Stimulated activated CD4-positive, alpha-beta T cell treated with anti-CD3 and anti-CD28 coated beads, TNF-alpha, amount 100 ng/mL, for 48 hours (primary cell): ENCODE results near the gene KCNQ1.

Source experiments
- DNase-seq, 3 donors: peaks; one replicate each; pipeline ENCODE4 v3.0.0-alpha.2; 2020; ENCODE audit warnings: low read depth in 3 of 3

KCNQ1 gene

GRCh38 chr11:2716376-2717095, 271.7 kb downstream of the KCNQ1 start:
- no peak for DNase-seq

GRCh38 chr11:2717561-2718325, 272.9 kb downstream of the KCNQ1 start:
- no peak for DNase-seq

DNA sequence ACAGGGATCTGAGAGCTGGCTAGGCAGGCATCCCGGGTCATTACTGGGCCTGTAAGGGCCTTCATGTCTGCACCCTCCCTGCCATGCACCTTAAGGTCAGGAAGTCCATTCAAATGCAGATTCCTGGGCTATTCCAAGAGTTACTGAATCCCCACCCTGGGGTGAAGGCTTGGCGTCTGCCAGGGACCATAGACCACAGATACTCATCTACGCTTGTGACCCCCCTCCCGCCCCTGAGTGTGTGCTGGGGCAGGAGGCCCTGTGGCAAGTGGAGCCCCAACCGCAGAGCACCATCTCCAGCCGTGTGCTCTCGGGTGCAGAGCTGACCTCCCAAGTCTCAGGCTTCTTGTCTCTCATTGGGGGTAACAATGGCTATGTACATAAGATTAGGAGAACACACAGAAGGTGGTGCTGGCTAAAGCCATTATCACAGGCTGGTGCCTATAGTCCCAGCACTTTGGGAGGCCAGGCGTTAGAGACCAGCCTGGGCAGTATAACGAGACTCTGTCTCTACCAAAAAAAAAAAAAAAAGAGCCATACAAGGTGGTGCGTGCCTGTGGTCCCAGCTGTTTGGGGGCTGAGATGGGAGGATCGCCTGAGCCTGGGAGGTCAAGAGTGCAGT, 274.1 kb downstream of the KCNQ1 start:
- DNase-seq = no peak

- no peak for DNase-seq
These were observed 275.2 kb downstream of the KCNQ1 start for GRCh38 chr11:2719831-2720590.

DNA sequence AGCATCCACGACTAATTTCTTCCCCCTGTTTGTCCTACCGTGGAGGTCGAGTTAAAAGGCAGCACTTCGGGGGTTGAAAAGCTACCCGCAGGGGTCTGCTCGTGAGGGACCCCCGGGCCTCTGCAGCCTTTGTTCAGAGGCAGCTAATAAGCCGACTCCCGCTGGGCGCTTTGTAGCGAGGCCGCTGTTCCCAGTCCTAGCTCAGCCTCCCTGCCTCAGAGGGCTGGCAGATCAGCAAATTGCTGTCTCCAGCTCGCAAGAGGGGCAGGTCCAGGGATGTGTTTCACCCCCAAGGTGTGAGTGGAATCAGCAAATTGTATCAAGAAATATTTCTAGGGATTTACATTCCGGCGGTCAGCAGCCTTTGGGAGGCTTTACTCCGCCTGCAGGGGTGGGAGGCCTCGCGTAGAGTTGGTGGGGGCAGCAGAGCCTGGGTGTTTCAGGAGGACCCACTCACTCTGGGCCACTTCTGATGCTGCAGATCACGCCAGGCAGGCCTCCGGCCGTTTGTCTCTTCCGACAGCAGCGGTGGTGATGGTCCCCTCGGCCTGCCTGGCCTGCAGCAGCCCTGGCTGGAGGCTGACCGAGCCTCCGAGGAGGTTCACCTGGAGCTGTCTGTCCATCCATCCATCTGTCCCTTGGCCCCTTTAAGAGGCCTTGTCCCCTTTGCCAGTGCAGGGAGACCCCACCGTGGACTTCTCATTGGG, 276.6 kb downstream of the KCNQ1 start:
- DNase-seq = no peak

DNA sequence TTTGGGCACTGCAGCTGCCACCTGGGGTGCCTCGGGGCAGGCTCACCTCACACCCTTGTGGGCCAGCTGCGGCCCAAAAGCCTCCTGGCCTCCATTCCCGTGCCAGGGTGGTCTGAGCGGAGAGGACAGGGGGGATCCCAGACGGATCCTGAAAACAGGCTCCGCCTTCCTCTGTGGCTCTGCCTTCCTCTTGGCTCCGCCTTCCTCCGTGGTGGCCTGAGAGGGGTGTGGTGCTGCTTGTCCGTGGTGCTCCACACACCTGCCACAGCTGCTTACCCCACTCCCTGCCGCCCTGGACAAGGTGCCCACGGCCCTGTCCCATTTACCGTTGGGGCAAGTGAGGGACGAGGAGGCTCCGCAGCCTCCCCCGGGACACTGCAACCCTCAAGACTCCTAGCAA, 278.1 kb downstream of the KCNQ1 start:
- DNase-seq = no peak

GRCh38 chr11:2724104-2724503, 279.3 kb downstream of the KCNQ1 start:
- DNase-seq = no peak

DNA sequence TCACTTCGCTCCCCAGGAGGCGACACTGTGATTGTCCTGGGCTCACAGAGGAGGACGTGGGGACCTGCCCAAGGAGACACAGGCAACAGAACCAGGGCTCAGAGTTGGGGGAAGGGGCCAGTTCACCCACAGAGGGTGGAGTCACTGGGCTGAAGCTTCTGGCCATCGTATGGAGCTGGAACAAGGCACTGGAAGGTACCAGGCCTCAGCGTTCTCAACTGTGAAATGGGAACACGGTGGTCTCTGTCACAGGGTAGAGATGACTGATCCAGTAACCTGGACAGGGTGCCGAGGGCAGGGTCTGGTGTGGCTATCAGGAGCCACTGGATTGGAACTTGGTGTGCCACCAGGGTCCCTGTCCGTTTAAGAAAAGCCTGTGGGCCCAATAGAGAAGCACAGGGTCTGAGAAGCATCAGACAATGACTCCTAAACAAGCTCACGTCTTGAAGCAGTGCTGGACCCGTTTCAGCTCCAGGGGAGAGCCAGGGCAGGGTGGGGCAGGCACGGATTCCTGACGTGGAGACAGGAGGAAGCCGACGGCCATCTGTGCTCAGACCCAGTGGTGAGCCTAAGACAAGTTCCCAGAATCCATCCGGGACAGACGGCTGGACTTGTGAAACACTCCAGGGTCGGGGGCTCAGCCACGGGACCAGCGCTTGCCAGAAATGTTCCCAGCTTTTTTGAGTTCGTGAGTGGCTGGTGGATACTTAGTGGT, 280.0 kb downstream of the KCNQ1 start:
- no peak for DNase-seq

DNA sequence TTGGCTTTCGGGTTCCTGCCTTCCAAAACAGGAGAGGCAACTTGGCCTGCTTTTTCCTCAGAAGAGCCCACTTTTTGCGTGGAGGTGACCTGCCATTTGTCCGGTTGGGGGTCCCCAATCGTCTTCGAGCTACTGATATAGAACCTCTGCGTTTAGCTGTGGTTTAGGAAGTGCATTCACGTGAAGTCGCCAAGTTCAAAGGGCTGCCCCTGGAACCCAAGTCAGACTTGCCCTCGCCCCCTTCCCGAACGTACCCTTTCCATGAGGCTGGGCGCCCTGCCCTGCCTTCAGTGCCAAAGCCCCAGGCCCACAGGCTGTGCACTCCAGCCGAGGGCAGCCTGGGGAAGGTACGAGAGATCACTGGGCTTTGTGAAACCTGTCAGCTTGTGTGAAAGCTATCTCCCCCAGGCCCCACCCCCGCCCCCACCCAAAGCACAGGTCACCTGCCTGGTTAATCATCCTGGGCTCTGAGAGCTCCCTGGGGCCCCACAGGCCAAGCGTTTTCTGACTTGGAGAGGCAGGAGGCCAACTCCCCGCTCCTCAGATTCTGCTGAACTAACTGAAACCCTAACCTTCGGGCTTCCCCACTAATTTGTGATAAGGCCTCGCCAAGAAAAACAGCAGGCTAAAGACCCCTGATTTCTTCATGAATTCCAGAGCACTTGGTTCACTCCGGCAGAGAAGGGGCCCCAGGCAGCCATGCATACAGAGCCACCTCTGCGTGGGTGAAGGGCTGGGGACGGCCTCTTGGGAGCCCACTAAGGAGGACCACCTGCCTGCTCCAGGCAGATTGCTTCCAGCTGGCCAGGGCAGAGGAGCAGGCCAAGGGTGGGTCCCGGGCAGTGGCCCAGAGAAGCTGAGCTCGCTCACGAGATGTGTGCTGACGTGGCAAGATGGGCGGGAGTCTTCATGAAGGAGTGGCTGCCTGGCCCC, 280.8 kb downstream of the KCNQ1 start:
- DNase-seq = no peak

- DNase-seq = no peak
These were observed 282.2 kb downstream of the KCNQ1 start for GRCh38 chr11:2726964-2727363.

DNA sequence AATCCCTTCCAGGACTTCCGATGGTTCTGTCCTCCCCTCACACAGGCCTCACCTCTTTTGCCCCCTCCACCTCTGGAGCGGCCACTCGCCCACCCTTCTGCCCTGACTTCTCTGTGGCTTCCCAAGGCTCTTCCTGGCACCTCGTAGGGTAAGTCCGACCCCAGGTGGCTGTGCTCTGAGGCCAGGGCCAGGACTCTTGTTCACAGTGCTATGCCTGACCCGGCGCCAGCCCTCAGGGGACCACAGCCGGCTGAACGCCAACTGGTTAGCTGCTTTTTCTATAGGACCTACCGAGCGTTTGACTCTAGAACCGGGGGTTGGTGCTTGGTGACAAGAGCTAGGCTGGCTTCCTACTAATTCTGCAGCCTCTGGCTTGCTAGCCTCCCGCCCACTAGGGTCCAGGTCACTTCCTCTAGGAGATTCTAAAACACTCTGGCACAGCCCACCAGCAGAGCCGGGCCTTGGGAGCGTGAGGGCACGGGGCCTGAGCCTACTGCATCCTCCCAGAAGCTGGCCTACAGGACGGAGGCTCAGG, 283.4 kb downstream of the KCNQ1 start:
- no peak for DNase-seq

GRCh38 chr11:2728663-2729332, 284.0 kb downstream of the KCNQ1 start:
- DNase-seq = no peak

- DNase-seq = no peak
These were observed 285.0 kb downstream of the KCNQ1 start for GRCh38 chr11:2729841-2730240.

- DNase-seq = no peak
These were observed 285.7 kb downstream of the KCNQ1 start for GRCh38 chr11:2730272-2731129.

- DNase-seq = no peak
These were observed 286.6 kb downstream of the KCNQ1 start for GRCh38 chr11:2731130-2732125.

DNA sequence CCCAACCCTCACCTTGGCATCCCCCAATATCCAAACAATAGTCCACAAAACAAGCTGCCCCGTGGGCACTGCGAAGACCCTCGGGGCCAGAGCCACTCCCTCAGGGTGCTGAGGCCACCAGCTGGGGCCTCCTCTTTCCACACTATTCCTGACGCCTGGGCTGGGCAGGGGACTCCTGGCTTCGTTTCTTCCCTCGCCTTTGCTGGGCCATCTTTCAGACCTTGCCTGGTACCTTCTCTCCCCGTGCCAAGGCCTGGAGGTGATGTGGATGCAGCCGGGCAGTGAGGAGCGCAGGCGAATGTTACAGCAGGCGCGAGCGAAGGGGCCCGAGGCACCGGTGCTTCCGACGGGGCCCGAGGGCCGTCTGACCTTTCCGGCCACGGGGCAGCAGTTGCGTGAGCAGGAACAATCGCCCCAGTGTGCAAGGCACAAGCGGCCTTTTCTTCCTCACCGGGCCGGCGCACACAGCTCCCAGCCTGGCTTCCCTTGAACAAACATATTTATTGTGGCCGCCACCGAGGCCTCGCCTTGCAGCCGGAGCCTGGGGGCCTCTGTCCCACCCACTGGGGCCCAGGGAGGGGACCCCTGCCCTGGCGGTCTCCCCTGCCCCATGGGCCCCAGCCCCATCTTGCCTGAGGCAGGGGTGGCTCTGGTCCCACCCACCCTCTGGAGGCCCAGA, 287.6 kb downstream of the KCNQ1 start:
- no peak for DNase-seq
